Stimulated activated CD8-positive, alpha-beta memory T cell treated with anti-CD3 and anti-CD28 coated beads, Interleukin-2, amount 100 ng/mL, for 1 hour (primary cell): ENCODE data around the gene CDK5RAP2.
"Not testable (repeated sequence)": the region's sequence is repeated elsewhere in the genome, so short reads cannot be mapped to it uniquely, and the experiment has no call there.

Source experiments
- DNase-seq, 2 donors: peaks; one replicate each; pipeline ENCODE4 v3.0.0-alpha.2; 2020; ENCODE audit warnings: low read depth in 2 of 2

Gene CDK5RAP2

GRCh38 chr9:120545701-120546550, 34.0 kb downstream of the CDK5RAP2 start:
- no peak for DNase-seq

DNA sequence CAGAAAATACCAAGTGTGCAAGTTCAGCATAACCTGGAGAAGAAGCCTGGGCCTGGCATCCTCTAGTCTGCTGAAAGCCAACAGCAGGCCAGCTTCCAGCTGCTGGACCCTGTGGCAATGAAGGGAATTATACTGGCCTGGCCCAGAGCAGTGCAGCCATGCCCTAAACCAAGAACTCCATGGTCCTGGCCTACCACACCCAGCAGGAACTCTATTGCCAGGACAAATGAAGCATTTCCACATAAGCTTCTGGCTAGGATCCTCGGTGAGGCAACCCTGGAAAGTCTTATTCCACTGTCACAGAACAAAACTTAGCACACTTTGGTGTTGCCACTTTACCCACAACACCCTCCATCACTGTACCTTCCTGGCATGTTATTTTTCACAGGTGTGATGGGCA, 35.5 kb downstream of the CDK5RAP2 start:
- no peak for DNase-seq

GRCh38 chr9:120542701-120543490, 37.1 kb downstream of the CDK5RAP2 start:
- DNase-seq = no peak

DNA sequence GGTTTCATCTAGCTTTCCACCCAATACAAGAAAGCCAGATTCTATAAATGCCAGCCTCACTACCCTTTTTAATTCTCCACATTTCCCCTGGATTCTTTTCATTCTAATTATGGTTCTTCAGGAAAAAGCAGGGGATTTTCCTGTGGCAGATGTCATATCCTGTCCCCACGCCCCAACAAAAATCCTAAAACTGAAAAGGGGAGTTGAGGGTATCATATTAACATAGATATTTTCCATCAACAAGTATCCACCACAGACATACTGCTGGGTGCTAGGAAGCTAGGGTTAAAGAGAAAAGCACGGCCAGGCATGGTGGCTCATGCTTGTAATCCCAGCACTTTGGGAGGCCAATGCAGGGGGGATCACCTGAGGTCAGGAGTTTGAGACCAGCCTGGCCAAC, 38.0 kb downstream of the CDK5RAP2 start:
- no peak for DNase-seq

DNA sequence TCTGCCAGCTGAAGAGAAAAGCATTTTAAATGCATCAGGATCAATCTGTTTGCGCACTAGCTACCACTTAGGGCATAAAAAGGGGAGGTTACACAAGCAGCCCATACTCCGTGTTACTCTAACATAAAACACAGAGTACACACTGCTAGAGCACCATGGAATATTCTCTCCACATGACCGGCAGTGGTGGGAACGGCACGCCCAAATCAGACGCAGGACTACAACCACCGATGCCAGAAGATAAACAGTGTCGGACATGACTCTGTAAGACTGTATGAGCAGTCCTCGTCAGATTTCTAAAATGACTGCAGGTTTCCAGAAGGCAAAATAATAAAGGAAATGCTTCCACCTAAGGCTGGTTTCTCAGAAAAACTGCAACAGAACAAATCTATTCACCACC, 40.0 kb downstream of the CDK5RAP2 start:
- no peak for DNase-seq

- no peak for DNase-seq
These were observed 41.6 kb downstream of the CDK5RAP2 start for GRCh38 chr9:120538339-120538738.

DNA sequence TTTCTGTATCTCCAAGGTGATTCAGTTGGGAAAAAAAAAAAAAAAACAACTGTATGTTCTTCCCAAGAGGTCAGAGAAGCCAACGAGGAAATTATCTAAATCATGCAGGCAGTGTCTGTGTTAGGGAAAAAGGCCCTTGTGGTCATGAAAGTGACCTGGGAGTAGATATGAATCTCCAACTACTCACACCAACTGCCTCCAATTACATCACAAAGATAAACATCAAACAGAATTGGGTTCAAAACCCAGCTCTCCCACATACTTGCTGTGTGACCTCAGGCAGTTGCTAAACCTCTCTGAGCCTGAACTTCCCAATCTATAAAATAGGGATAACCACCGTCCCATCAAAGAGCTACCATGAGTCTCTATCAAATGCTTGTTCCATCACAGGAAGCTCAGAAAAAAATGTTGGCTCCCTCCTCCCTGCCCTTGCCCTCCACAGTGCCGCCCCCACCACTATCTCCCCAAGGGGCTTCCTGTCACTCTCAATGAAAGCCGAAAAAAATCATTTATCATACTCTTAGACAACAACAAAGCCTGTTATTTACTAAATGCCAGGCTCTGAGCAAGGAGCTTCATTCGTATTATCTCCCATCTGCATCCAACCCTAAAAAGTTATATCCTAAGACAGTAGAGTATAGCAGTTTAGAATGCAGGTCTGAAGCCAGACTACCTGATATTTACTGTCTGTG, 42.9 kb downstream of the CDK5RAP2 start:
- DNase-seq = no peak

DNA sequence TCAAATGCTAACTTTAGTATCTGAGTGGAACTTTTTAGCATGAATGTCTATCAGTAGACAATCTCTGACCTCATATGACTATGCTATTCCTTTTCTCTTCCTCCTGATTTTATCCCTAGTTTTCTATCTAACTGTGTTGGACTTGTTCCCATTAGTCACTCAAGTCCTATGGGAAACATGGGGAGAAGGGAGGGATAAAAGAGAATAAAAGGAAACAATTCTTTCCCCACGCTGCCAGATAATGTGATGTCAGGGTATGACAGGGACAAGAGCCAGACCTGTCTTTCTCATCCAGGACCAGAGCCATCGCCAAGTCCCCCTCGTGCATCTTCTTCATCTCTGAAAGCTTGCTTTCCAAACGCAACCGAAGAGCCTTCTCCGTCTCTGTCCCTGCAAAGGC, 43.9 kb downstream of the CDK5RAP2 start:
- no peak for DNase-seq

GRCh38 chr9:120534266-120534665, 45.7 kb downstream of the CDK5RAP2 start:
- DNase-seq = no peak

DNA sequence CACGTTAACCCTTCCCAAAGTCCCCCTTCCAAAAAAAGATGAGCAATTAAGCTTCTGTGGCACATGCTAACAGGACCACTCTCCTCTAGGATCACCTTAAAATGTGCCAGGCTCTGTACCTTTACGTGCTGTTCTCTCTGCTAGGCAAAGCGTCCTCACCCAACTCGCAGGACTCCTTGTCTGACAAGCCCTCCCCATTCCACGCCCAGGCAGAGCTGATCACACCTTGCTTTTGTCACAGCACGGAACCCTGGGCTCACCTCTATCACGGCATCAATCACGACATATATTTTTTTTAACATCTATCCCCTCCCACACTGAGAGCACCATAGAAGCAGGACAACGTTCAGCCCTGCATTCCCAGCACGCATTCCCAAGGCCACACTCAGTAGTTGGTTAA, 47.1 kb downstream of the CDK5RAP2 start:
- DNase-seq = no peak

GRCh38 chr9:120532475-120532874, 47.5 kb downstream of the CDK5RAP2 start:
- DNase-seq = no peak

GRCh38 chr9:120531683-120532300, 48.2 kb downstream of the CDK5RAP2 start:
- DNase-seq = no peak

DNA sequence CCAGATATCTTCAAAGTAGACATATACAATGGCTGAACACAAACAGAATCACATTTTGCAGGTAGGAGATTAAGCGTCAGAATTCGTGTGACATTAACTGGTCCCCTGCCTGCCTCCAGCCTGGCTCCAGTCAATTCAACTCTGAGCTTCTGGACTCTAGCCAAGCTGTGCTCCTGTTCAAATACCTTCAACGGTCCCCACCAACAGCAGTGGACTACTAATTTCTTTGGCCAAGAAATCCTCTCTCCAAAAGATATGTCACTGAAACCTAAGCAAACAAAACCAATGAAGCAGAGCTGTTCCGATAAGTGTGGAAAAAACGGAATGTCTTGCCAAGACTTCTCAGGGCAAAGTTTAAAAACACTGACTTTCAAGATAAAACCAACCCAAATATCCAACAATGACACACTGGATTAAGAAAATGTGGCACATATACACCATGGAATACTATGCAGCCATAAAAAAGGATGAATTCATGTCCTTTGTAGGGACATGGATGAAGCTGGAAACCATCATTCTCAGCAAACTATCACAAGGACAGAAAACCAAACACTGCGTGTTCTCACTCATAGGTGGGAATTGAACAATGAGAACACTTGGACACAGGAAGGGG, 49.6 kb downstream of the CDK5RAP2 start:
- not testable (repeated sequence) for DNase-seq

DNA sequence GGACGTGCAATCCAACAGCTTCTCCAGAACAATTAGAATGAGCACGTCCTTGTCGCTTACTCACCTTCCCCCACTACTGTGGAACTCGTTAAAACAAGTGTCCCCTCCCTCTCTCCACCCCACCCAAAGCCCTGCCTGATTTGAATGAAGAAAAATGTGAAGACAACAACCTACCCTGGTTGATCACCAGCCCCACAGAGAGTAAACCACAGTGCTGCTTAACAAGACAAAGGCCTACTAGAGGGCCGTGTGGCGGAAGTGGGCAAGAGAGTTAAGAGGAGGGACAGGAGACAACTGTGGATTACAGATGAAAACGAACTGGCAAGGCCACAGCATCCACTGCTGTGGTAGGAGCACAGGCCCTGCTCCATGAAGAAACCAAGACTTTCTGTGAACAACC, 51.1 kb downstream of the CDK5RAP2 start:
- DNase-seq = no peak

- no peak for DNase-seq
These were observed 51.6 kb downstream of the CDK5RAP2 start for GRCh38 chr9:120528327-120528726.

DNA sequence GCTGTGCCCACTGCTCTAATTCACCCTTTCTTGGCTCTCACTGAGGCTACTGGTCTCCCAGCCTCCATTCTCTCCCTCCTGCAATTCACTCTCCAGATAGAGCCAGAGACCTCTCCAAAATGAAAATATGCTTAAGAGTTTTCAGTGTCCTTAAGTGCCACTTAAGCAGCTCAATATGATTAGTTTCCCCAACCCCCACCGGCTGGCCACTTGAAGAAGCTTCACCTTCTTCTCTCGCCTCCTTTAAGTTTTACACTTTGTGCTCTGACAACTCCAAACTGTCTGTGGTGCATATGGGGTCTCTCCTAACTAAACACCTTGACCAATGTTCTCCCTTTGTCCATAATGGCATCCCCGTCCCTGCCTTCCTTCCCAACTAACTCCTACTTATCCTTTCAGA, 53.4 kb downstream of the CDK5RAP2 start:
- no peak for DNase-seq

DNA sequence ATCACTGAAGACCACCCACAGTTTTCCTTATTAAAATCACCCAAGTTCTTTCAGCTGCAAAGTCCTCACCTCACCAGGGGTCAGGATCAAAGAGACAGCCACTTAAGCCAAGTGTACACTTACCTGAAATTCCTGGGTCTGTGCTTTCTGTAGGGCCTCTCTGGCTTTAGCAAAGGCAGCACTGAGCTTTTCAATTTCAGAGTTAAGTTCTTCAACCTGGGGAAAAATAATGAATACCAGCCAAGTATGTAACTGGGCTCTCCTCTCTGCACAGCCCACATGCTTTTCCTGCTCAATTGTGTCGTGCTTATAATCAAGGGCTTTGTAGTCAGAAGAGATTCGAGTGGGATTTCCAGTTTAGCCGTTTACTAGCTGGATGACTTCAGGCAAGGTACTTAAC, 55.1 kb downstream of the CDK5RAP2 start:
- no peak for DNase-seq

GRCh38 chr9:120524038-120524437, 55.9 kb downstream of the CDK5RAP2 start:
- no peak for DNase-seq

- DNase-seq = no peak
These were observed 57.4 kb downstream of the CDK5RAP2 start for GRCh38 chr9:120522558-120522957.

- DNase-seq = no peak
These were observed 57.9 kb downstream of the CDK5RAP2 start for GRCh38 chr9:120522032-120522431.

DNA sequence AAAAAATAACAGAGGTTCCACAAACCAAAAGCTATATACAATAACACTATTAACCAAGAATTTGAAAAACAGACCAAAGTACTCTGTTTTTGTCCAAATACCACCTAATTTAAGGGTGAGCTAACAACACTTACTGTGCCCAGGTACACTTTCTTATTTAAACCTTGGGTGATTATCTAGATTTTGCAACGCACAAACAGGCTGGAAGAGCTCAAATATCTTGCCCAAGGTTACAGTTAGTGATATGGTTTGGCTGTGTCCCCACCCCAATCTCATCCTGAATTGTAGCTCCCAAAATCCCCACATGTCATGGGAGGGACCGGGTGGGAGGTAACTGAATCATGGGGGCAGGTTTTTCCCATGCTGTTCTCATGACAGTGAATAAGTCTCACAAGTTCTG, 58.9 kb downstream of the CDK5RAP2 start:
- DNase-seq = no peak

GRCh38 chr9:120515996-120516395, 64.0 kb downstream of the CDK5RAP2 start:
- DNase-seq = not testable (repeated sequence)
